ENCODE results near the gene NR1D2.
"Not testable (repeated sequence)": the region's sequence is repeated elsewhere in the genome, so short reads cannot be mapped to it uniquely, and the experiment has no call there.

NR1D2 gene

DNA sequence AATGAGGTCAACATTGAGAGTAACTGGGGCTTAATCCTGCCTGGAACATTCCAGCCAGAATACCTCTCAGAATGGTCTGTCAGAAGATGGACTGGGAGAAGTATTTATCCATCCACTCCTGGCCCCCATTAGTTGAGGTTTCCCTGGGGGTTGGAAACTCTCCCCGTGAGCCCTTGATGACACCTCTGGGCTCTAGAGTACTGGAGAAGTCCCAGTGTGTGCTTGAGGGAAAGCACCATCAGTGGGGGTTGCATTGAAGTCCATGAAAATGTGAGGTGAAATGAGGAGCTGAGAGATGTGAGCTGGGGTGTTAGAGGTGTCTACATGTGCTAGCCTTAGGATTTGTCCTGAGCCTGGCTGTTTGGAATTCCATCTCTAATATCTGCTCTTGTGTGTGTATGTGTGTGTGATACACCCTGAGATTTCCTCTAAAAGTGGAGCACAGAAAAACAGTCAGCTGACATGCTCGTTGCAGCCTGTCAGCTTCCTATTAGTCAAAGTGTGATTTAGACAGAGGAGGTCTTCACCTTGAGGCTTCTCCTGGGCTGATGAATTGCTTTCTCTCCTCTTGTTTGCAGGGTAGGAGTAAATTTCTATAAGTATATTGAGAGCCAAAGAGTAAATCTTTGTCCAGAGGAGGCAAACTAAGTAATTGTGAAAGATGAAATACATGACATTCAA, 67.6 kb downstream of the NR1D2 start:
- DNase-seq, result no peak

DNA sequence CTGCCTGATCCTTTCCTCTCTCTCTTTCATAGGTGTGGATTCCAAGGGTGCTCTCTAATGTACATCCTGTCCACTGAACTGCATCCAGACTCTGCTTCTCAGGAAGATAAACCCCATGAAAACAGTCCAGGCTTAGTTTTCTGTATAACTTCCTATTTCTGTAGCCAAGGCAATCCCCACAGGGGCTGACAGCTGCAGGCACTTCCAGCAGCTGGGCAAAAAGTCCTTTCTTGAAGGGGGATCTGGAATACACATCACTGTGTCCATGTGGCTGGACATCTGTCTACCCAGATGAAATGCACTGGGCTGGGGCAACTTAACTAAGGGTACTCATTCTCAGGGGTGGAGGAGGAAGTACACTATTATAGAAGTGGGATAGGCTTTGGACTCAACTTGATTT, 72.2 kb downstream of the NR1D2 start:
- no peak for DNase-seq

DNA sequence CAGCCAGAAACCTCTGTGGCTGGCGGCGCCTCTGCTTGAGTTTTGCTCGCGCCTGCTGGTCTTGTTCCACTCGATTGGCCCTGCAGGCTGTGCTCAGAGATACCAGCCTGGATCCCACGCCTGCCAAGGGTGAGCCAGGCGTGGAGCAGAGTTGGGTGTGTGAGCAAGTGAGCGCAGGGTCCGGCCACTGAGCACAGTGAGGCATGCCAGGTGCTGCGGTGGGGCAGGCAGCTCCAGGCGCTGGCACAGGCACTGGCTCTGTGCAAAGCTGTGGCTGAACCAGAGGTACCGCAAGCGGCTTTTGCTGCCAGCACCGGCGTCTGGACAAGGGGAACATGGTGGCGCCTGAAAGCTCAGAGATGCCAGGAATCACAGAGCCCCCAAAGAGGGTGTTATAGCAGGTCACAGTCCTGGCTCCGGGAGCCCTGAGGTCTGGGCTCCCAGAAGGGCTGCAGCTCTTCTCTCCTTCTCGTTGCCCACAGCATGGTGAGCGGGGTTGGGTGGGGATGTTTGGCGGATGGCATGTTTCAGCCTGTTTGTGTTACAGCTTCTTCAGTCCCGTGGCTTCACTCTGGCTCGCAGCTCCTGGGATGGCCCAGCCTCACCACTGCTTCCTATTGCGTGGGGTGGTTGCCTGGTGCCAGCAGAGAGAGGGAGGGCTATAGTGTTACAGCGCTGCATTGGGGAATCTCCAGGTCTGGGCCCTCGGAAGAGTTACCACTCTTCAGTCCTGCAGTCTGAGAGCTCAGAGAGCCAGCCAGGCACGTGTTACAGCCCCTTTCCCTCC, 73.9 kb downstream of the NR1D2 start:
- no peak for DNase-seq

DNA sequence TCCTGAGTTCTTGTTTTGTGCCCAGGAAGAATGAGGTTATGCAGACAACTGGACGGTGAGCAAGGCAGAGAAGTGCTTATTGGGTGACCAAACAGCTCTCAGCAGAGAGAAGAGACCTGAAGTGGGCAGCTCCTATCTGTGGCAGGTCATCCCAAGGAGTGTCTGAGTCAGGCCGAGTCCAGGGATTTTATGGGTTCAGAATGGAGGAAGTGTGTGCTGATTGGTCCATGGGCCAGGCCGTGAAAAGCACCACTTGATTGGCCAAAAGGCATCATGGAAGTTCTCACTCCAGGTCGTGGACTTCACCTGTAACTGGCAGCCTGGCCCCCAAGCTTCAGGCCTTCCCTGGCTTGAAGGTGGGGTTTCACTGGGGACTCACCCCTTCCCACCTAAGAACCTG, 74.5 kb downstream of the NR1D2 start:
- no peak for DNase-seq

DNA sequence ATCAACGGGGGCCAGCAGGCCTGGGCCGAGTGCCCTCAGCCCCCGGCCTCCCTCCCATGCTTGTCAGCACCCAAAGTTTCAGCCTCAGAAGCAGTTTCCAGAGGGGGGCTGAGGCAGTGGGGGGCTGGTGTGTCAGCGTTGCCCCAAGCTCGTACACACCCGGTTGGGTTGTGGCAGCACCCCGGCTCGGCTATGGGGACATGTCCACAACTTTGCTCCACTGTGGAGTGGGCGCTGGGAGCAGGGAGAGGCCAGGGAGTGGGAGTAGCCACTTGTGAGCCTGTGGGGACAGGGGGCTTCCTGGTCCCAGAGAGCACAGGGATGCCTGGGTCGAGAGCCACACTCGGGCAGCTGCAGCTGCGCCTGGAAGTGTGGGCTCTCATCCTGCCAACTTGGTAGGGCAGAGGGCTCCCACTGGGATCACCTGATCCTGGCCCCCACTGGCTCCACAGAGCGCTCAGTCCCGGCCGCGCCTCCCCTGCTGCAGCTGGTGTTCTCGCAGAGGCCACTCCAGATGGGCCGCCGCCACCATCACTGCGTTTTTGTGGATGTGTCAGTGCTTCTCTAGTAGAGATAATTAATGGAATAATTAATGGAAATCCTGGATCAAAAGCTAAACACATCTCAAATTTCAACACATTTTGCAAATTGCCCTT, 75.1 kb downstream of the NR1D2 start:
- DNase-seq, result no peak

DNA sequence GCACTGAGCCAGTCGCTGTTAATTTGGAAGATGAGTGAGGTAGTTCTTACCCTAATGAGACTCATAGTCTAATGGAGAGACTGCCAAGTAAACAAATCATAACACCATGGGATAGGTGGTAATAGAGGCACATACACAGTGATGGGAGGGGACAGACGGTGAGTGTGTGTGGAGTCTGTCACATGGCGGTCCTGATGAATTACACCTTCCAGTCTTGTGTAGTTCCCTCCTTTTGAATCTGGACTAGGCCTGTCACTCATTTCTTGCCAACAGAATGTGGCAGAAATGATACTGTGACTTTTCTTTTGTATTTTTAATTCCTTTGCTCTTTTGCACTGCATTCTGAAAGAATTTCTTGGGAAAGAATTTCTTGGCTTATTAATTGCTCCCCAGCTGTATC, 78.1 kb downstream of the NR1D2 start:
- no peak for DNase-seq

DNA sequence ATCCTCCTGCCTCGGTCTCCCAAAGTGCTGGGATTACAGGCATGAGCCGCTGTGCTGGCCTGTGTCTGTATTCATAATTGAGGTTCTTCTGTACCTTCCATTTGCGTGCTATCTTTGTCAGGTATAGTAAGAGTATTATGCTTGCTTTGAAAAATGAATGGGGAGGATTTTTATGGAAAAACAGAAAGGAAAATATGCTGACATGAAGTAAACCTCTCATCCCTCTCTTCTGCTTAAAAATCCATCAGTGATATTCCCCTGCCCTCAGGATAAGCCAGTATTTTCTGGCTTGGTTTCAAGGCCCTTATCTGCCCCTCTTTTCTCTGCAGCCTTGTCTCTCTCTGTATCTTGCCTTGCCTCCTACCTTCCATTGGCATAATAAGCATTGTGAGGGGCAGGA, 80.7 kb downstream of the NR1D2 start:
- no peak for DNase-seq

DNA sequence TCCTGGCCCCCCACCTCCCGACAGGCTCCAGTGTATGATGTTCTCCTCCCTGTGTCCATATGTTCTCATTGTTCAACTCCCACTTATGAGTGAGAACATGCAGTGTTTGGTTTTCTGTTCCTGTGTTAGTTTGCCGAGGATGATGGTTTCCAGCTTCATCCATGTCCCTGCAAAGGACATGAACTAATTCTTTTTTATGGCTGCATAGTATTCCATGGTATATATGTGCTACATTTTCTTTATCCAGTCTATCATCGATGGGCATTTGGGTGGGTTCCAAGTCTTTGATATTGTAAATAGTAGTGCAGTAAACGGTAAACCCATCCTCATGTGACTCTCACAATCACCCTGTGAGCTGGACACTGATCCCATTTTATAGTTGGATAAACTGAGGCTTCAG, 81.6 kb downstream of the NR1D2 start:
- not testable (repeated sequence) for DNase-seq

DNA sequence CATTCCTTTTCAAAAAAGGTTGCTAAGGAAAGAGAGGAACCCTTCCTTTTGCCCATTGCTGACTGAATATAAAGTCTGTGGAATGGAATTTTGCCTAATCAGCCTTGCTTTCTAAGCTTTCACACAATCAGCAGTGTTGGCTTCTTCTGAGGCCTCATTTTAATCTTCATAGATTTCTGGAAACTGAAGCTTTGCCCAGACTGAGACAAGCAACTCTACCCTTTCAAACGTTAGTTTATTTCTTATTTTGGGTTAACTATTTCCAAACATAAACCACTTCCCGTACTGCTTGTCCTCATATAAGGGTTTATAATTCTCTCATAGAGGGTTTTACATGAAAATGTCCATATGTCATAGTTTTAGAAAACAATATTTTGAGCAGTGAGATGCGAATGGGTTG, 82.9 kb downstream of the NR1D2 start:
- no peak for DNase-seq
